HG03565 (cell line): ENCODE measurements around the gene TIPARP.
"Not testable (repeated sequence)": the region's sequence is repeated elsewhere in the genome, so short reads cannot be mapped to it uniquely, and the experiment has no call there.

Experiments
- ATAC-seq: cut with Tn5 transposase; IDR thresholded peaks from one replicate; pipeline ENCODE4 v1.9.1; 2021; ENCODE audit warnings: mild to moderate bottlenecking, moderate library complexity; ENCODE audit not compliant: unreplicated experiment

TIPARP gene

DNA sequence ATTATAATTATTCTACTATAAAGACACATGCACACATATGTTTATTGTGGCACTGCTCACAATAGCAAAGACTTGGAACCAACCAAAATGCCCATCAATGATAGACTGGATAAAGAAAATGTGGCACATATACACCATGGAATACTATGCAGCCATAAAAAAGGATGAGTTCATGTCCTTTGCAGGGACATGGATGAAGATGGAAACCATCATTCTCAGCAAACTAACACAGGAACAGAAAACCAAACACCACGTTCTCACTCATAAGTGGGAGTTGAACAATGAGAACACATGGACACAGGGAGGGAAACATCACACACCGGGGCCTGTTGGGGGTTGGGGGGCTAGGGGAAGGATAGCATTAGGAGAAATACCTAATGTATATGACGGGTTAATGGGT lies 62.7 kb downstream of the TIPARP start:
- ATAC-seq: not testable (repeated sequence)

GRCh38 chr3:156738251-156738650 lies 63.9 kb downstream of the TIPARP start:
- ATAC-seq: no peak

DNA sequence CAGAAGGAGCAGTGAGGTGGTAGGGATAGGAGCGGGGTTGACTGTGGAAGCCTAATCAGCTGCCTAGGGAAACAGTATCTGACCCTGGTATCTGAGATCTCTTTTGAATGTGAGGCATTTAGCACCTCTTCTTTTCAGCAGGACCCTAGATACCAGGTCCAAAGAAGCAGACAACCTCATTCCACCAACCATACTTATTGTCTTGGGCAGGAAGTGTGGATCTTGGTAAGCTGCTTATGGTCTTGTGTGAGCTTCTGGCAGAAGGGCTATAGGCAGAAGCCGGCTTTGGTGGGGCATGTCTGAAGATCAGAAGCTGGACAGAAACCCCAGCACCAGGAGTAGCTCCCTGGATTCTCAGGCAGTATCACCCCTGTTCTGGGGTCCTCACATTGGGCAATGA lies 65.6 kb downstream of the TIPARP start:
- ATAC-seq: no peak

GRCh38 chr3:156740581-156740980 lies 66.2 kb downstream of the TIPARP start:
- ATAC-seq: not testable (repeated sequence)

DNA sequence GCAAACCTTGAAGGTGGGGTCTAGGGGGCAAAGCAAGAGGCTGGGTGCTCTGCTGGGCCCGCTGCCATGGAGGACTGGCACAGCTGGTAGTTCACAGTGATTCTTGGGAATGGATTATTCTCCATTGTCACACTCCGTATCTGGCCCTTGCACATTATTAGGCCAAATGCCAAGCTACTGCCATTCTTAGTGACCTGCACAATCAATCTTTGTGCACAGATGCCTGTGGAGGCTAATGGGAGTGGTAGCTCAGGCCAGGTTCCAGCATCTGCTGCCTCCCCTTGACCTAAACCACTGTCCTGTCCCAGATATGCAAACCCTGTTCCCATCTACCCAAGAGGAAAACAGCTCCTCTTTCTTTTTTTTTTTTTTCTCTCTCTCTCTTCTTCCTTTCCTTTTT lies 67.5 kb downstream of the TIPARP start:
- no peak for ATAC-seq

- ATAC-seq: no peak
These were observed 68.0 kb downstream of the TIPARP start for GRCh38 chr3:156742401-156742800.

- no peak for ATAC-seq
These were observed 69.5 kb downstream of the TIPARP start for GRCh38 chr3:156743859-156744258.

DNA sequence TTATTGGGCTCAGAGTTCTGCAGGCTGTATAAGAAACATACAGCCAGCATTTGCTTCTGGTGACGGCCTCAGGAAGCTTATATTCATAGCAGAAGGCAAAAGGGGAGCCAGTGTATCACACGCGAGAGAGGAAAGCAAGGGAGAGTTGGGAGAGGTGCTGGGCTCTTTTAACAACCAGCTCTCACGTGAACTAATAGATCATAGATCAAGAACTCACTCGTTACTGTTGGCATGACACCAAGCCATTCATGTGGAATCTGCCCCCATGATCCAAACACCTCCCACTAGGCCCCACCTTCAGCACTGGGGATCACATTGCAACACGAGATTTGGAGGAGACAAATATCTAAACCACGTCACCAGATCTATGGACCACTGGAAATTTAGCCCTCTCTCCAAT lies 70.2 kb downstream of the TIPARP start:
- ATAC-seq: no peak

DNA sequence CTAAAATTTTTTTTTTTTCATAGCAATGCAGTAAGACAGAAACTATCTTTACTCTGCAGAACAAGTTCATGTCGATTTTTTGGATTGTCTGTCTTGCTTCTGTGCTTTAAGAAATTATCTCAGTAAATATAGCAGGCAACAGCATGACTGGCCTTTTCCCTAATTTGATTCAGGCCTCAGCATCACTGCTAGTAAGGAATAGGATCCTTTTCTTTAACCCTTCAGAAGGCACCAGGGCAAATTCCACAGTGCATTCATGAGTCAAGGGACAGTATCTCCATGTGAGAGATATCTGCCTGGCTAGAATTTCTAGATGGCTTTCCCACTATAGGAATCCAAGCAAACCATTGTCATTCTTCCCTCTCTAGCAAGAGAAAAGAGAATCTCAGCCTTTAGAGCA lies 71.4 kb downstream of the TIPARP start:
- ATAC-seq: no peak

DNA sequence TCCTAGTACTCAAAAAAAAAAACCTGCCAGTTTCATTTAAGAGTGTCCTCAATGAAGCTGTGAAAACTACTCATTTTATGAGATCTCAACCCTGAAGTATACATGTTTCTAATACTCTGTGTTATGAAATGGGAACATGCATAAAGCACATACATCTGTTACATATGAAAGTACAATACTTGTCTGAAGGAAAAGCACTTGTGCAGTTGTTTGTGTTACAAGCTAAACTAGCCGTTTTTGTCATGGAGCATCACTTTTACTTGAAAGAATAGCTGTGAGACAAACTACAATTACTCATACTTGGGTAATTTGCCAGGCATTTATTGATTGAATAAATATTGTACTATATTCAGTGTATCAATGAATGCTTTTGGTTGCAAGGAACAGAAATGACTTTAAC lies 72.7 kb downstream of the TIPARP start:
- no peak for ATAC-seq

DNA sequence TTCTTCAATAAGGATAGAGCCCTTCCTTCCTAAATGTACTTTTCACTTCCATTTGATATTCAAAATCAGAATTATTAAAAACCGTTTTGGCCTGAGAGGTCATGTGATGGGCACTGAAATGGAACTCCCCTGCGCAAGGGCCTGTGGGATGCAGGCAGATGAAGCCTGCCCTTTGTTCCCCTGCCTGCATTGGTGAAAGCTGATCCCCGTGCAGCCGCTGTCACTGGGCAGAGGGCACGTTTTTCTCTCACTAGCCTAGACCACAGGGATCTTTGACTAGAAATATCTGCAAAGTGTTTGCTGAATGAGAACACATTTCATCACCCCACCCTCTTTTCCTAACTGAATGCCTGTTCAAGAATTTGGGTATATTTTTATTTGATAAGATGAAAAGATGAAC lies 74.9 kb downstream of the TIPARP start:
- no peak for ATAC-seq

GRCh38 chr3:156750191-156750873 lies 75.9 kb downstream of the TIPARP start:
- ATAC-seq: no peak

- no peak for ATAC-seq
These were observed 76.5 kb downstream of the TIPARP start for GRCh38 chr3:156750874-156751245.

- ATAC-seq: no peak
These were observed 77.2 kb downstream of the TIPARP start for GRCh38 chr3:156751461-156752025.
